Suprapubic skin (tissue), 4 donors: ENCODE data around the gene GNPDA2. TPM values are rescaled to one million over a fixed set of nuclear protein-coding genes. Genes with fewer than 3 reads are reported as not detected.

Experiments used
- DNase-seq, 2 donors: peaks; one replicate each; pipeline ENCODE4 v3.0.0-alpha.2; 2019; ENCODE audit warnings: low spot score in 2 of 2
- H3K27ac ChIP-seq: fragments of 200-600 bp; sonication (generic); one replicate; pipeline ENCODE4 v1.5.1; 2019
- H3K27me3 ChIP-seq: fragments of 200-600 bp; sonication (generic); one replicate; pipeline ENCODE4 v1.5.1; 2019
- H3K36me3 ChIP-seq: fragments of 200-600 bp; sonication (generic); one replicate; pipeline ENCODE4 v1.5.1; 2019
- H3K4me1 ChIP-seq: fragments of 200-600 bp; sonication (generic); one replicate; pipeline ENCODE4 v1.5.1; 2019
- H3K4me3 ChIP-seq: fragments of 200-600 bp; sonication (generic); one replicate; pipeline ENCODE4 v1.5.1; 2019; ENCODE audit warnings: mild to moderate bottlenecking
- H3K9me3 ChIP-seq: fragments of 200-600 bp; sonication (generic); one replicate; pipeline ENCODE4 v1.5.1; 2019
- EP300 ChIP-seq: sonication (generic); formaldehyde crosslinking; IDR thresholded peaks from one replicate; pipeline ENCODE4 v1.6.1; 2017; ENCODE audit warnings: antibody characterized with exemption
- POLR2A ChIP-seq, 2 donors: fragments of 450-650 bp; IDR thresholded peaks; one replicate each; pipeline ENCODE4 v1.6.1; 2017; ENCODE audit warnings: antibody characterized with exemption in 2 of 2, mild to moderate bottlenecking in 2 of 2, moderate library complexity in 2 of 2
- POLR2AphosphoS5 ChIP-seq, 3 donors: sonication (generic); formaldehyde crosslinking; IDR thresholded peaks; one replicate each; pipeline ENCODE4 v1.6.1; 2017; ENCODE audit warnings: antibody characterized with exemption in 3 of 3
- WGBS: methylation state at CpG from one replicate; pipeline ENCODE4 v1.1.5; 2018; 5-methylcytosine and 5-hydroxymethylcytosine counted together
- total RNA-seq, 4 donors: library from RNA; depleted of rRNA; stranded (reverse); fragments of >200 nt; gene quantifications; one replicate each; pipeline ENCODE4 v1.1.0, GENCODE V29; 2016
- TF ChIP-seq, protein P1 (sequence below), 2 donors: fragments of 200-600 bp in 1 of 2; fragments of 450-650 bp in 1 of 2; sonication (generic) in 1 of 2; IDR thresholded peaks; one replicate each; pipeline ENCODE4 v1.5.1; 2016 to 2019; ENCODE audit warnings: antibody characterized with exemption in 2 of 2, mild to moderate bottlenecking in 1 of 2, moderate library complexity in 1 of 2

GNPDA2 gene
- total RNA-seq, 4 donors from 2014 or later, result 6.8 to 15.3 (median 13.0) TPM

DNA sequence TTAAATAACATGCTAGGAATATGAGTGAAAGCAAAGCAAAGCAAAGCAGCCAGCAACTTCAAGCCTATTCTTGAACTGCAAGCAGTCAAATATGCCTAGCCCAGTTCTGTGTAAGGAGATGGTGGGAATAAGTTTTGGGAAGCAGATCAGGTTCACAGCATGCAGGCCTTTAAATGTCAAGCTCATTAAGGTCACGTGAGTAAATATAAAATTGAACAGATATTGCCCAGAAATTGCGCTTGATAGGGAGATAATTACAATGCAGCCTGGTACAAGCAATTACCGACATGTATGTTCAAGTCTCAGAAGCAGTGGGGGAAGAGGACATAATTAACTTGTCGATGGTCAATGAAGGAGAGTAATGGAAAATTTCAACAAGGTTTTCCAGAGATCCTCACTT, 6.0 kb downstream of the GNPDA2 start:
- no peaks in the 10 kb centered on the region for H3K9me3 ChIP-seq
- WGBS, result 74% methylated on average over 4 of the region's 4 CpGs

DNA sequence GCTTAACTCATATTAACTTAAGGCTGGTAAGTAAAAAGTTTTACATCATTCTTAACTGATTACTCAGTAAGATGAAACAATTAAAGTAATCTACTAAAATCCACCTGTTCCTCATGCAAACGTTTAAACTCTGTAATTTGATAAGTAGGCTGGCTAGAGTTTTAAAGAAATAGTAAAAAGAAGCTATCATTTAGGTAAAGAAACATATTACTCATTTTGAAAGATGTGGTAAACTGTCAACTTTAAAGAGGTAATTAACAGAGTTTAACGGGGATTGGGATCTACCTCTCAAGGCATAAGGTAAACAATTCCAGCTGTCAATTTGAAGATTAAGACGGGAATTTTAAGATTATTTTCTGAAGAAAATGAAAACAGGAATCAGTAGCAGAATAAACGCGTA, 9.8 kb downstream of the GNPDA2 start:
- no peak for TF ChIP-seq POLR2AphosphoS5 (IDR thresholded peaks at IDR 0.05)
- TF ChIP-seq, protein P1, sequence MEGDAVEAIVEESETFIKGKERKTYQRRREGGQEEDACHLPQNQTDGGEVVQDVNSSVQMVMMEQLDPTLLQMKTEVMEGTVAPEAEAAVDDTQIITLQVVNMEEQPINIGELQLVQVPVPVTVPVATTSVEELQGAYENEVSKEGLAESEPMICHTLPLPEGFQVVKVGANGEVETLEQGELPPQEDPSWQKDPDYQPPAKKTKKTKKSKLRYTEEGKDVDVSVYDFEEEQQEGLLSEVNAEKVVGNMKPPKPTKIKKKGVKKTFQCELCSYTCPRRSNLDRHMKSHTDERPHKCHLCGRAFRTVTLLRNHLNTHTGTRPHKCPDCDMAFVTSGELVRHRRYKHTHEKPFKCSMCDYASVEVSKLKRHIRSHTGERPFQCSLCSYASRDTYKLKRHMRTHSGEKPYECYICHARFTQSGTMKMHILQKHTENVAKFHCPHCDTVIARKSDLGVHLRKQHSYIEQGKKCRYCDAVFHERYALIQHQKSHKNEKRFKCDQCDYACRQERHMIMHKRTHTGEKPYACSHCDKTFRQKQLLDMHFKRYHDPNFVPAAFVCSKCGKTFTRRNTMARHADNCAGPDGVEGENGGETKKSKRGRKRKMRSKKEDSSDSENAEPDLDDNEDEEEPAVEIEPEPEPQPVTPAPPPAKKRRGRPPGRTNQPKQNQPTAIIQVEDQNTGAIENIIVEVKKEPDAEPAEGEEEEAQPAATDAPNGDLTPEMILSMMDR (IDR thresholded peaks at IDR 0.05), result no peak
- no peaks in the 10 kb centered on the region for H3K4me1 ChIP-seq
- H3K4me3 ChIP-seq, result no peak overlapping the region
- H3K27ac ChIP-seq, result no peak overlapping the region
- no peaks in the 10 kb centered on the region for H3K9me3 ChIP-seq
- no peak for DNase-seq
- WGBS, result 83% methylated on average over 5 of the region's 5 CpGs
- peaks cover 10% of the 10 kb centered on the region for H3K36me3 ChIP-seq
- no peaks in the 10 kb centered on the region for H3K27me3 ChIP-seq

More for the DNA sequence above, 6.0 kb downstream of the GNPDA2 start:
- Histone ChIP-seq H3K4me3 (no peak overlapping the region), H3K4me1 (peaks cover 22% of the 10 kb centered on the region), H3K27me3 (no peaks in the 10 kb centered on the region), H3K36me3 (no peaks in the 10 kb centered on the region), H3K27ac (no peak overlapping the region)
- DNase-seq, result no peak
- no peak for TF ChIP-seq POLR2AphosphoS5 (IDR thresholded peaks at IDR 0.05)
- TF ChIP-seq EP300, result no peak
- TF ChIP-seq POLR2A (IDR thresholded peaks at IDR 0.05), result no peak
- TF ChIP-seq, protein P1 (IDR thresholded peaks at IDR 0.05), result no peak

DNA sequence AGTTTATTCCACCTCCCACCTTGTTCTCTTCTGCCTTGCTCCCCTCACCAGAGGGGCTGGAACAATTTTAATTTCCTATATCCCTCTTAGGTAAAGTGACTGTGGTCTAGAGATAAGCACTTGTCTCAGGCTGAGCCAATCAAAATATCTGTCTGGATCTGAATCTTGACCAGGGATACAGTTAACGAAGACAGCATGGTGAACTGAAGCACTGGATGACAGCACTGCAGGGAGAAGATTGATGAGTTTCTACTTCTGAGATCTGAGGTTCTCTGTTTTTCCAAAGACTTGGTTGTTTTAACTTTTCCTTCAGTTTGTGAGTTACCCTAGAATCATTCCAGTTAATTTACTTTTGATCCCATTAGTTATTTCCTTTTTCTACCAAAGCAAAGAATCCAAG, 13.2 kb downstream of the GNPDA2 start:
- no peaks in the 10 kb centered on the region for H3K9me3 ChIP-seq
- no peak overlapping the region for H3K27ac ChIP-seq
- no peak for TF ChIP-seq EP300
- TF ChIP-seq, protein P1 (IDR thresholded peaks at IDR 0.05), result no peak
- TF ChIP-seq POLR2A (IDR thresholded peaks at IDR 0.05), result no peak
- TF ChIP-seq POLR2AphosphoS5 (IDR thresholded peaks at IDR 0.05), result no peak
- 95% methylated on average over 1 of the region's 1 CpG for WGBS
- no peaks in the 10 kb centered on the region for H3K4me1 ChIP-seq
- no peak overlapping the region for H3K4me3 ChIP-seq
- peaks cover 10% of the 10 kb centered on the region for H3K36me3 ChIP-seq
- no peaks in the 10 kb centered on the region for H3K27me3 ChIP-seq
- no peak for DNase-seq

DNA sequence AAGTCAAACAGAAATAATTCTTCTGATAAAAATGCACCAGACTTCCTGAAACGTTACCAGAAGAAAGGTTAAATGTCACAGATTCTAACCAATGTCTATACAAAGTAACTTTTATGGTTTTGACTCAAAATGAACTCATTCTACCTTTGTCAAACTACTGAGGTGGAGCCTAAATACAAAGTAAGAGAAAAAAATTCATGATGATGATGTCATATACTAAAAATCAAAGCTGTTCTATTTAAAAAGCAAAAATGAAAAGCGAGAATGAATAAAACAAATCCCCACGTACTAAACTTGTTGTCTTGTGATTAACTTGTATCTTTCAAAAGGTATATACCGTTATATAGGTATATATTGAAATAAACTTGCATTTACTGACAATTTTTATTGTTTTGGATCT, 21.7 kb downstream of the GNPDA2 start:
- no peak for DNase-seq
- no peak overlapping the region for H3K4me3 ChIP-seq
- no peak overlapping the region for H3K27ac ChIP-seq
- WGBS, result 93% methylated on average over 4 of the region's 4 CpGs
- no peaks in the 10 kb centered on the region for H3K27me3 ChIP-seq
- no peaks in the 10 kb centered on the region for H3K4me1 ChIP-seq
- H3K36me3 ChIP-seq, result peaks cover 43% of the 10 kb centered on the region
- no peaks in the 10 kb centered on the region for H3K9me3 ChIP-seq
- TF ChIP-seq EP300 (no peak), POLR2A (IDR thresholded peaks at IDR 0.05) (no peak), POLR2AphosphoS5 (IDR thresholded peaks at IDR 0.05) (no peak)
- TF ChIP-seq, protein P1 (IDR thresholded peaks at IDR 0.05), result no peak

DNA sequence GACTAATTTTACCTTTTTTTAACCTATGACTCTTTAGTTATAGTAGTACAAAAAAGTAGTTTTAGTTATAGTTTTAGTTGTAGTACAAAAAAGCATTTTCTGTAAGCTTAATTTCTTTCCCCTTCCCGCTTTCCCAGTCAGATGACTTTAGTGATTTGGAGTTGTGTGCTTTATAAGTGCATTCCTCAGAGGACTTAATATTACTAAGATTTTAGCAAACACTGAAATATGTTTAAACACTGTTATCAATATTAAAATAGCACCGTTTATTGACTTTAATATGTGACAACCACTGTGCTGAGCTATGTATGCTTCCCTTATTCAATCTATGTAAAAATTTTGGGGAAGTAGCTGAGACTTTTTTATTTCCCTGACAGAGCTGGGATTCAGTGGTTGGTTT, 25.3 kb downstream of the GNPDA2 start:
- Histone ChIP-seq H3K27ac (no peak overlapping the region), H3K4me1 (no peaks in the 10 kb centered on the region), H3K36me3 (peaks cover 73% of the 10 kb centered on the region), H3K4me3 (no peak overlapping the region), H3K27me3 (no peaks in the 10 kb centered on the region), H3K9me3 (no peaks in the 10 kb centered on the region)
- TF ChIP-seq POLR2AphosphoS5 (IDR thresholded peaks at IDR 0.05), result no peak
- no peak for TF ChIP-seq POLR2A (IDR thresholded peaks at IDR 0.05)
- TF ChIP-seq EP300, result no peak
- TF ChIP-seq, protein P1 (IDR thresholded peaks at IDR 0.05), result no peak
- WGBS, result 86% methylated on average over 2 of the region's 2 CpGs
- no peak for DNase-seq
